Neural cell (in vitro differentiated cells): ENCODE results near the gene ARHGEF19. TPM values are rescaled to one million over a fixed set of nuclear protein-coding genes. Genes with fewer than 3 reads are reported as not detected.
"Not testable (repeated sequence)": the region's sequence is repeated elsewhere in the genome, so short reads cannot be mapped to it uniquely, and the experiment has no call there.

Experiments
- H2AFZ ChIP-seq: fragments of 200-600, 300-800 bp; sonication (generic), shearing (Covaris generic); 2 replicates; pipeline ENCODE4 v1.6.0; 2014; ENCODE audit warnings: low read depth, mild to moderate bottlenecking, antibody characterized with exemption, low read length, moderate library complexity
- H3F3A ChIP-seq: fragments of 200-600 bp; shearing (Covaris generic); 2 replicates; pipeline ENCODE4 v1.6.1; 2016; ENCODE audit warnings: mild to moderate bottlenecking, moderate library complexity, mixed read lengths, antibody characterized with exemption, low read length; ENCODE audit not compliant: insufficient read depth, poor library complexity, severe bottlenecking
- H3K27ac ChIP-seq: fragments of 200-600, 300-800 bp; sonication (generic), shearing (Covaris generic); 2 replicates; pipeline ENCODE4 v1.5.1; 2014; ENCODE audit warnings: mild to moderate bottlenecking, low read length, moderate library complexity
- H3K27me3 ChIP-seq: fragments of 300-800, 200-600 bp; sonication (generic), shearing (Covaris generic); 2 replicates; pipeline ENCODE4 v1.6.0; 2014; ENCODE audit warnings: mild to moderate bottlenecking, low read depth, low read length, moderate library complexity; ENCODE audit not compliant: insufficient read depth
- H3K36me3 ChIP-seq: fragments of 300-800, 200-600 bp; sonication (generic), shearing (Covaris generic); 2 replicates; pipeline ENCODE4 v1.5.1; 2014; ENCODE audit warnings: mild to moderate bottlenecking, antibody characterized with exemption, low read length, moderate library complexity; ENCODE audit not compliant: insufficient read depth
- H3K4me2 ChIP-seq: fragments of 300-800, 200-600 bp; sonication (generic), shearing (Covaris generic); 2 replicates; pipeline ENCODE4 v1.6.0; 2014; ENCODE audit warnings: mild to moderate bottlenecking, low read length
- H3K4me3 ChIP-seq: fragments of 300-800, 200-600 bp; sonication (generic), shearing (Covaris generic); 2 replicates; pipeline ENCODE4 v1.5.1; 2014; ENCODE audit warnings: mild to moderate bottlenecking, low read length, moderate library complexity
- H3K79me2 ChIP-seq: fragments of 200-600 bp; shearing (Covaris generic); replicated peaks from 2 replicates; pipeline ENCODE4 v1.6.0; 2014; ENCODE audit warnings: mild to moderate bottlenecking, low read length, moderate library complexity; ENCODE audit not compliant: insufficient read depth
- H3K9ac ChIP-seq: fragments of 300-800, 200-600 bp; sonication (generic), shearing (Covaris generic); 2 replicates; pipeline ENCODE4 v1.6.1; 2016; ENCODE audit warnings: mild to moderate bottlenecking, low read length, mixed read lengths
- H3K9me2 ChIP-seq: fragments of 200-600 bp; shearing (Covaris generic); 2 replicates; pipeline ENCODE4 v1.6.1; 2016; ENCODE audit warnings: mild to moderate bottlenecking, low read length, mixed read lengths; ENCODE audit not compliant: insufficient read depth
- H3K9me3 ChIP-seq: fragments of 200-600, 300-800 bp; sonication (generic), shearing (Covaris generic); 2 replicates; pipeline ENCODE4 v1.6.1; 2016; ENCODE audit warnings: mild to moderate bottlenecking, mixed run types, low read length, moderate library complexity, mixed read lengths
- H4K20me1 ChIP-seq: fragments of 200-600 bp; shearing (Covaris generic); 2 replicates; pipeline ENCODE4 v1.6.1; 2016; ENCODE audit warnings: mild to moderate bottlenecking, mixed run types; ENCODE audit not compliant: insufficient read depth
- EP300 ChIP-seq: fragments of 450-650 bp; conservative IDR thresholded peaks from 2 replicates; pipeline ENCODE4 v1.6.1; 2014; ENCODE audit warnings: antibody characterized with exemption, mild to moderate bottlenecking, moderate library complexity; ENCODE audit not compliant: poor library complexity, severe bottlenecking
- MXI1 ChIP-seq: fragments of 450-650 bp; conservative IDR thresholded peaks from 2 replicates; pipeline ENCODE4 v1.6.1; 2014; ENCODE audit warnings: antibody characterized with exemption, mild to moderate bottlenecking; ENCODE audit not compliant: poor library complexity, severe bottlenecking
- POLR2AphosphoS5 ChIP-seq: IDR thresholded peaks from 2 replicates; pipeline ENCODE4 v1.6.1; 2012
- RAD21 ChIP-seq: fragments of 450-650 bp; conservative IDR thresholded peaks from 2 replicates; pipeline ENCODE4 v1.6.1; 2014; ENCODE audit warnings: antibody characterized with exemption, mild to moderate bottlenecking, moderate library complexity
- SMC3 ChIP-seq: fragments of 450-650 bp; conservative IDR thresholded peaks from 2 replicates; pipeline ENCODE4 v1.6.1; 2014; ENCODE audit warnings: antibody characterized with exemption, mild to moderate bottlenecking, moderate library complexity; ENCODE audit not compliant: poor library complexity
- TAF1 ChIP-seq: IDR thresholded peaks from 2 replicates; pipeline ENCODE4 v1.6.1; 2012; ENCODE audit warnings: low read depth
- polyA plus RNA-seq: library from polyadenylated mRNA; depleted of rRNA; stranded (reverse); fragments of >200 nt; gene quantifications from 2 replicates; pipeline ENCODE4 v1.2.3, GENCODE V29; 2014
- TF ChIP-seq, protein P1 (sequence below): IDR thresholded peaks from 2 replicates; pipeline ENCODE4 v1.6.1; 2012; ENCODE audit warnings: borderline replicate concordance

ARHGEF19 gene
- polyA plus RNA-seq, 1 donor from 2014 or later = 0.93 TPM

DNA sequence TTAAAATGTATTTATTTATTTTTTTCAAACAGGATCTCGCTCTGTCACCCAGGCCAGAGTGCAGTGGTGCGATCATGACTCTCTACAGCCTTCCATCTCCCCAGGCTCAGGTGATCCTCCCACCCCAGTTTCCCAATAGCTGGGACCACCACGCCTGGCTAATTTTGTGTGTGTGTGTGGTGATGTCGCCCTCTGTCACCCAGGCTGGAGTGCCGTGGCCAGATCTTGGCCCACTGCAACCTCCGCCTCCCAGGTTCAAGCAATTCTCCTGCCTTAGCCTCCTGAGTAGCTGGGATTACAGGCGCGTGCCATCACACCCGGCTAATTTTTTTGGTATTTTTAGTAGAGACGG is 44.3 kb downstream of the ARHGEF19 start:
- H3K27ac ChIP-seq = not testable (repeated sequence)

DNA sequence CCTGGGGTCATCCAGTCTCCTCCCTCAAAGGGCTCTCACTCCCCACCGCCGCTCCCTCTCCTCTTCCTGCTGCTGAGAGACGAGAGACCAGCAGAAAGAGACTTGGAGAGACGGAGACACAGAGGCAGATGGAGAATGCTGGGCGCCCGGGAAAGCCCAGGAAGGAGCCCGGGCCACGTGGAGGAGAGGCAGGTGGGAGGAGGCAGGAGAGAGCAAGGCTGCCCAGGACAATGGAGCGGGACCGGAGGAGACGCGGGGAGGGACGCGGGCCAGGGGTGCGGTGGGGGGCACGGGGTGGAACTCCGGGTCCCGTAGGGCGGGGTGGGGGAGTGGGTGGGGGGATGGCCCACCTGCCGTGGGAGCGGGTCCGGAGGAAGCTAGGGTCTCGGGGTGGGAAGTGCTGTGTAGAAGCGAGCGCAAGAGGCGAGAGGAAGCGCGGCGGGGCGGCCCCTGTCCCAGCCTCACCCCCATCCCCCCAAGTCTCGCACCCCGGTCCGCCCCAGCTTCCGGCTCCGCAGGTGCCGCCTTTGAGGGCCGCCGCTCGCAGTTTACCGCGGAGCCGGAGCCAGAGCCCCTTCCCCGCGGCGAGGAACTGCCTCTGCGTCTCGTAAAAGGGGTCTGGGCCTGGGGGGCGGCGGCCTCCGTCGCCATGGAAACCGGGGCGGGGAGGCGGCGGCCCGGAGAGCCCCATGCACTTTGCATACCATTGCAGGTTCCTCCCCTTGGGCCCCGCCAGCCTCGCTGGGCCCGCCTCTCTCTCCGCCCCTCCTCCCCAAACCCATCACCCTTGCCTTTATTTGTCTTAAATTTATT is 44.9 kb downstream of the ARHGEF19 start:
- Histone ChIP-seq H3K79me2 (no peaks in the 10 kb centered on the region), H2AFZ (no peak overlapping the region), H3K27ac (no peak overlapping the region), H3K4me2 (no peak overlapping the region), H3F3A (no peaks in the 10 kb centered on the region), H3K9me3 (no peaks in the 10 kb centered on the region), H3K36me3 (no peaks in the 10 kb centered on the region), H3K4me3 (peak overlapping the region; percentile 67), H3K27me3 (no peaks in the 10 kb centered on the region), H3K9me2 (no peaks in the 10 kb centered on the region), H4K20me1 (no peaks in the 10 kb centered on the region), H3K9ac (peak overlapping the region; percentile 57)
- peak; percentile 12 for TF ChIP-seq EP300
- no peak for TF ChIP-seq MXI1

More for the DNA sequence above, 44.3 kb downstream of the ARHGEF19 start:
- not testable (repeated sequence) for H3K27me3 ChIP-seq, H3K79me2 ChIP-seq, H2AFZ ChIP-seq, H3K36me3 ChIP-seq, H3F3A ChIP-seq, H3K9me2 ChIP-seq, H3K9me3 ChIP-seq, H3K9ac ChIP-seq, H3K4me2 ChIP-seq, H4K20me1 ChIP-seq
- H3K4me3 ChIP-seq = peak overlapping the region; percentile 67

DNA sequence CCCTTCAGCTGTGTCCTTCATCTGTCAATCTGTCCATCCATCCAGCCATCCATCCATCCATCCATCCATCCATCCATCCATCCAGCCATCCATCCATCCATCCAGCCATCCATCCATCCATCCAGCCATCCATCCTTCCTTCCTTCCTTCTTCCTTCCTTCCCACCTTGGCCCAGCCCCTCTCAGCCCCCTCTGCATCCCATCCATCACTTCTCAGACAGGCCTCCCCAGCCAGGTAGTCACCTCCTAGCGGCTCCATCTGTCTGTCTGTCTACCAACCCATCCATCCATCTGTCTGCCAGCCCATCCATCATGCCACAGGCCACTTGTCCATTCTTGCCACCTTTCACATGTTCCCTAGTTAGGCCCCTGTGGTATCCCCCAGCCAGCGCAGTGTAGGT is 46.3 kb downstream of the ARHGEF19 start:
- Histone ChIP-seq H2AFZ (no peak overlapping the region), H3K27me3 (no peaks in the 10 kb centered on the region), H3K27ac (no peak overlapping the region), H3K4me2 (no peak overlapping the region), H3F3A (no peaks in the 10 kb centered on the region), H3K9ac (no peak overlapping the region), H4K20me1 (no peaks in the 10 kb centered on the region), H3K4me3 (no peak overlapping the region), H3K36me3 (no peaks in the 10 kb centered on the region), H3K9me2 (no peaks in the 10 kb centered on the region), H3K9me3 (no peaks in the 10 kb centered on the region), H3K79me2 (no peaks in the 10 kb centered on the region)
- no peak for TF ChIP-seq SMC3
- TF ChIP-seq EP300 = no peak
- no peak for TF ChIP-seq MXI1
- no peak for TF ChIP-seq TAF1
- no peak for TF ChIP-seq RAD21
- TF ChIP-seq, protein P1, sequence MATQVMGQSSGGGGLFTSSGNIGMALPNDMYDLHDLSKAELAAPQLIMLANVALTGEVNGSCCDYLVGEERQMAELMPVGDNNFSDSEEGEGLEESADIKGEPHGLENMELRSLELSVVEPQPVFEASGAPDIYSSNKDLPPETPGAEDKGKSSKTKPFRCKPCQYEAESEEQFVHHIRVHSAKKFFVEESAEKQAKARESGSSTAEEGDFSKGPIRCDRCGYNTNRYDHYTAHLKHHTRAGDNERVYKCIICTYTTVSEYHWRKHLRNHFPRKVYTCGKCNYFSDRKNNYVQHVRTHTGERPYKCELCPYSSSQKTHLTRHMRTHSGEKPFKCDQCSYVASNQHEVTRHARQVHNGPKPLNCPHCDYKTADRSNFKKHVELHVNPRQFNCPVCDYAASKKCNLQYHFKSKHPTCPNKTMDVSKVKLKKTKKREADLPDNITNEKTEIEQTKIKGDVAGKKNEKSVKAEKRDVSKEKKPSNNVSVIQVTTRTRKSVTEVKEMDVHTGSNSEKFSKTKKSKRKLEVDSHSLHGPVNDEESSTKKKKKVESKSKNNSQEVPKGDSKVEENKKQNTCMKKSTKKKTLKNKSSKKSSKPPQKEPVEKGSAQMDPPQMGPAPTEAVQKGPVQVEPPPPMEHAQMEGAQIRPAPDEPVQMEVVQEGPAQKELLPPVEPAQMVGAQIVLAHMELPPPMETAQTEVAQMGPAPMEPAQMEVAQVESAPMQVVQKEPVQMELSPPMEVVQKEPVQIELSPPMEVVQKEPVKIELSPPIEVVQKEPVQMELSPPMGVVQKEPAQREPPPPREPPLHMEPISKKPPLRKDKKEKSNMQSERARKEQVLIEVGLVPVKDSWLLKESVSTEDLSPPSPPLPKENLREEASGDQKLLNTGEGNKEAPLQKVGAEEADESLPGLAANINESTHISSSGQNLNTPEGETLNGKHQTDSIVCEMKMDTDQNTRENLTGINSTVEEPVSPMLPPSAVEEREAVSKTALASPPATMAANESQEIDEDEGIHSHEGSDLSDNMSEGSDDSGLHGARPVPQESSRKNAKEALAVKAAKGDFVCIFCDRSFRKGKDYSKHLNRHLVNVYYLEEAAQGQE = no peak
- TF ChIP-seq POLR2AphosphoS5 = no peak
